Measurements from ENCODE around the gene TPSB2.
"Not testable (repeated sequence)": the region's sequence is repeated elsewhere in the genome, so short reads cannot be mapped to it uniquely, and the experiment has no call there.

TPSB2 gene

DNA sequence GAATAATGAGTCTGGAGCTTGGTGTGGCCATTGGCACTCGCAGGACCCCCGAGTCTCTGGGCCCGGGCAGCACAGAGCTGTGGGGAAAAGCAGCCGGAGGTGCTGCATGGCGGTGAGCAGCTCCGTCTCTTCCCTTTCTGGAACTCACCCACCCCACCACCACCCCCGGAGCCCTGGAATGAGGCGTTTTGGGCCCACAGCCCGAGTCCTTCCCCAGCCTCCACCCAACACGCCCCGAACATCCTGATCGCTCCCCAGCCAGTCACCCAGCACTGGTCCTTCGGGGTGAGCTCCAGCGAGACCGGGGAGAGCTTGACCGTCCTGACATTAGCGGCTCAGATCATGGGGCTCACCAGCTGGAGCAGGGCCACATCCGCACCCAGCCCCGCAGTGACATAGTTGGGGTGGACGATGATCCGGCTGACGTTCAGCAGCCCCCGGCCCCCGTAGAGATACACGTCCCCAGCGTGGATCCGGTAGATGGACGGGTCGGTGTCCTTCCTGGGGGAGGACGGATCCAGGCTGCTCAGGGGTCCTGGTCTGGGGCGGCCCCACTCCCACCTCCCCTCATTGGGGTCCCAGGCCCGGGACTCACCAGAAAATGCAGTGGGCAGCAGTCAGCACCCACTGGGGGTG lies 32.3 kb upstream of the TPSB2 start:
- Histone ChIP-seq H3K9ac (ENCODE audit: low read depth in 1 of 2, low read length in 2 of 2) (no peak overlapping the region), H3K9me3 (ENCODE audit: control insufficient read depth in 1 of 2, low read length in 2 of 2) (peaks cover 0 to 3% of the 10 kb centered on the region in 2 donors), H3K27me3 (ENCODE audit: control insufficient read depth in 1 of 2, insufficient read depth in 2 of 2, low read length in 2 of 2) (peaks cover 30 to 35% of the 10 kb centered on the region in 2 donors), H3K36me3 (ENCODE audit: control insufficient read depth in 1 of 2, insufficient read depth in 2 of 2, low read length in 2 of 2) (no peaks in the 10 kb centered on the region), H3K4me3 (ENCODE audit: low read depth in 1 of 2, low read length in 2 of 2) (no peak overlapping the region), H3K27ac (ENCODE audit: low read depth, low read length) (no peak overlapping the region), H3K4me1 (ENCODE audit: control insufficient read depth in 1 of 2, insufficient read depth in 2 of 2, low read length in 2 of 2) (no peaks in the 10 kb centered on the region)

- peaks cover 30 to 35% of the 10 kb centered on the region in 2 donors for H3K27me3 ChIP-seq (ENCODE audit: control insufficient read depth in 1 of 2, insufficient read depth in 2 of 2, low read length in 2 of 2)
- peaks cover 0 to 3% of the 10 kb centered on the region in 2 donors for H3K9me3 ChIP-seq (ENCODE audit: control insufficient read depth in 1 of 2, low read length in 2 of 2)
- no peak overlapping the region for H3K27ac ChIP-seq (ENCODE audit: low read depth, low read length)
- H3K36me3 ChIP-seq (ENCODE audit: control insufficient read depth in 1 of 2, insufficient read depth in 2 of 2, low read length in 2 of 2) = no peaks in the 10 kb centered on the region
- H3K4me3 ChIP-seq (ENCODE audit: low read depth in 1 of 2, low read length in 2 of 2) = no peak overlapping the region
- no peak overlapping the region for H3K9ac ChIP-seq (ENCODE audit: low read depth in 1 of 2, low read length in 2 of 2)
- no peaks in the 10 kb centered on the region for H3K4me1 ChIP-seq (ENCODE audit: control insufficient read depth in 1 of 2, insufficient read depth in 2 of 2, low read length in 2 of 2)
Observed at GRCh38 chr16:1261131-1261892, 31.3 kb upstream of the TPSB2 start.

GRCh38 chr16:1260101-1260680 lies 30.2 kb upstream of the TPSB2 start:
- Histone ChIP-seq H3K9me3 (ENCODE audit: control insufficient read depth in 1 of 2, low read length in 2 of 2) (peaks cover 0 to 3% of the 10 kb centered on the region in 2 donors), H3K27ac (ENCODE audit: low read depth, low read length) (no peak overlapping the region), H3K4me3 (ENCODE audit: low read depth in 1 of 2, low read length in 2 of 2) (no peak overlapping the region), H3K36me3 (ENCODE audit: control insufficient read depth in 1 of 2, insufficient read depth in 2 of 2, low read length in 2 of 2) (no peaks in the 10 kb centered on the region), H3K9ac (ENCODE audit: low read depth in 1 of 2, low read length in 2 of 2) (no peak overlapping the region), H3K4me1 (ENCODE audit: control insufficient read depth in 1 of 2, insufficient read depth in 2 of 2, low read length in 2 of 2) (no peaks in the 10 kb centered on the region), H3K27me3 (ENCODE audit: control insufficient read depth in 1 of 2, insufficient read depth in 2 of 2, low read length in 2 of 2) (peaks cover 30 to 35% of the 10 kb centered on the region in 2 donors)

DNA sequence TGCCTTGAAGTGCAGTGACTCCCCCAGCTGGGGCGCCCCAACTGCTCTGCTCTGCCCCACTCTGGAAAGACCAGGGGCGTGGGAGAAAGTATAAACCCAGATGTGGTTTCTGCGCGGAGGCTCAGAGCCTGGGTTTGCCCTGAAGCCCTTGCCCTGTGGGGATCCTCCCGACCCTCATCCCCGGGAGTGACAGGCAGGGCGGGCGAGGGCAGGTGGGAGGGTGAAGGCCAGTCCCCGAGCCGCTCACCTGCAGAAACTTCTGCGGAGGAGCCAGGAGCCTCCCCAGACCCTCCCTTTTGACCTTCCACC lies 29.7 kb upstream of the TPSB2 start:
- H3K4me3 ChIP-seq (ENCODE audit: low read depth in 1 of 2, low read length in 2 of 2) = no peak overlapping the region
- H3K27me3 ChIP-seq (ENCODE audit: control insufficient read depth in 1 of 2, insufficient read depth in 2 of 2, low read length in 2 of 2) = peaks cover 30 to 35% of the 10 kb centered on the region in 2 donors
- peaks cover 0 to 3% of the 10 kb centered on the region in 2 donors for H3K9me3 ChIP-seq (ENCODE audit: control insufficient read depth in 1 of 2, low read length in 2 of 2)
- no peak overlapping the region for H3K9ac ChIP-seq (ENCODE audit: low read depth in 1 of 2, low read length in 2 of 2)
- H3K27ac ChIP-seq (ENCODE audit: low read depth, low read length) = no peak overlapping the region
- H3K36me3 ChIP-seq (ENCODE audit: control insufficient read depth in 1 of 2, insufficient read depth in 2 of 2, low read length in 2 of 2) = no peaks in the 10 kb centered on the region
- H3K4me1 ChIP-seq (ENCODE audit: control insufficient read depth in 1 of 2, insufficient read depth in 2 of 2, low read length in 2 of 2) = no peaks in the 10 kb centered on the region

- Histone ChIP-seq H3K27ac (ENCODE audit: low read depth, low read length) (no peak overlapping the region), H3K27me3 (ENCODE audit: control insufficient read depth in 1 of 2, insufficient read depth in 2 of 2, low read length in 2 of 2) (peaks cover 30 to 35% of the 10 kb centered on the region in 2 donors), H3K9me3 (ENCODE audit: control insufficient read depth in 1 of 2, low read length in 2 of 2) (no peaks in the 10 kb centered on the region), H3K4me3 (ENCODE audit: low read depth in 1 of 2, low read length in 2 of 2) (peak overlapping the region in 1 of 2 donors; percentile 21), H3K36me3 (ENCODE audit: control insufficient read depth in 1 of 2, insufficient read depth in 2 of 2, low read length in 2 of 2) (no peaks in the 10 kb centered on the region), H3K4me1 (ENCODE audit: control insufficient read depth in 1 of 2, insufficient read depth in 2 of 2, low read length in 2 of 2) (no peaks in the 10 kb centered on the region), H3K9ac (ENCODE audit: low read depth in 1 of 2, low read length in 2 of 2) (no peak overlapping the region)
Observed at GRCh38 chr16:1258906-1259759, 29.1 kb upstream of the TPSB2 start.

DNA sequence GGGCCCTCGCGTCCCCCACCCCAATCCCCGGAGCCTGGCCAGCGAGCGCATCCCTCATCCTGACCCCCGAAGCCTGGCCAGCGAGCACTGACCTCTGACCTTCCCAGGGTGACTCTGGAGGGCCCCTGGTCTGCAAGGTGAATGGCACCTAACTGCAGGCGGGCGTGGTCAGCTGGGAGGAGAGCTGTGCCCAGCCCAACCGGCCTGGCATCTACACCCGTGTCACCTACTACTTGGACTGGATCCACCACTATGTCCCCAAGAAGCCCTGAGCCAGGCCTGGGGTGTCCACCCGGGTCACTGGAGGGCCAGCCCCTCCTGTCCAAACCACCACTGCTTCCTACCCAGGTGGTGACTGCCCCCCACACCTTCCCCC lies 28.2 kb upstream of the TPSB2 start:
- H3K4me3 ChIP-seq (ENCODE audit: low read depth in 1 of 2, low read length in 2 of 2) = no peak overlapping the region
- no peak overlapping the region for H3K27ac ChIP-seq (ENCODE audit: low read depth, low read length)
- no peak overlapping the region for H3K9ac ChIP-seq (ENCODE audit: low read depth in 1 of 2, low read length in 2 of 2)
- H3K9me3 ChIP-seq (ENCODE audit: control insufficient read depth in 1 of 2, low read length in 2 of 2) = no peaks in the 10 kb centered on the region
- no peaks in the 10 kb centered on the region for H3K4me1 ChIP-seq (ENCODE audit: control insufficient read depth in 1 of 2, insufficient read depth in 2 of 2, low read length in 2 of 2)
- H3K27me3 ChIP-seq (ENCODE audit: control insufficient read depth in 1 of 2, insufficient read depth in 2 of 2, low read length in 2 of 2) = peaks cover 30 to 35% of the 10 kb centered on the region in 2 donors
- no peaks in the 10 kb centered on the region for H3K36me3 ChIP-seq (ENCODE audit: control insufficient read depth in 1 of 2, insufficient read depth in 2 of 2, low read length in 2 of 2)

DNA sequence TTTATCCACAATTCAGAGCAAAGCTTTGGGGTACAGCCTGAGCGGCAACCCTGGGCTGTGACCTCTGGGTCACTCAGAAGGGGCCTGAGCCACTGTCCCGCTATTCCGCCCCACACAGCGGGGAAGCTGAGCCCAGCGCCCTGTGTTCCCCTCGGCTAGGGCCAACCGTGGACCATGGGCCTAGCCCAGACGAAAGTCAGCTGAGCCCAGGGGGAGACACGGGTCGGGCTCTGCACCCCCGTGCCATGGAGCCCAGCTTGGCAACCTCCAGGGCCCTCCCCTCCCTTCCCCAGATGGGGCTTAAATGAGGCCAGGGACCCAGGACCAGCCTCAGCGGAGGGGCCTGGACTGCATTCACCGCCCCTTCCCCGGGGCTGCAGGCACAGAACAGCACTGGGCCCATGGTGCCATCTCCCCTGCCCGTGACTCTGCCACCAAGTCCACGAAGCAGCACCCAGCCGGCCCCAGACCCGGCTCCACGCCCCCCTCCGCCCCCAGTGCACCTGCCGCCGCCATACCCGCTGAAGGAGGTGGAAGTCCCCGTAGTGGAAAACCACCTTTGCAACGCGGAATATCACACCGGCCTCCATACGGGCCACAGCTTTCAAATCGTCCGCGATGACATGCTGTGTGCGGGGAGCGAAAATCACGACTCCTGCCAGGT lies 27.7 kb upstream of the TPSB2 start:
- Histone ChIP-seq H3K9ac (ENCODE audit: low read depth in 1 of 2, low read length in 2 of 2) (no peak overlapping the region), H3K36me3 (ENCODE audit: control insufficient read depth in 1 of 2, insufficient read depth in 2 of 2, low read length in 2 of 2) (no peaks in the 10 kb centered on the region), H3K9me3 (ENCODE audit: control insufficient read depth in 1 of 2, low read length in 2 of 2) (no peaks in the 10 kb centered on the region), H3K4me1 (ENCODE audit: control insufficient read depth in 1 of 2, insufficient read depth in 2 of 2, low read length in 2 of 2) (no peaks in the 10 kb centered on the region), H3K27ac (ENCODE audit: low read depth, low read length) (no peak overlapping the region), H3K27me3 (ENCODE audit: control insufficient read depth in 1 of 2, insufficient read depth in 2 of 2, low read length in 2 of 2) (peaks cover 25 to 35% of the 10 kb centered on the region in 2 donors), H3K4me3 (ENCODE audit: low read depth in 1 of 2, low read length in 2 of 2) (no peak overlapping the region)

DNA sequence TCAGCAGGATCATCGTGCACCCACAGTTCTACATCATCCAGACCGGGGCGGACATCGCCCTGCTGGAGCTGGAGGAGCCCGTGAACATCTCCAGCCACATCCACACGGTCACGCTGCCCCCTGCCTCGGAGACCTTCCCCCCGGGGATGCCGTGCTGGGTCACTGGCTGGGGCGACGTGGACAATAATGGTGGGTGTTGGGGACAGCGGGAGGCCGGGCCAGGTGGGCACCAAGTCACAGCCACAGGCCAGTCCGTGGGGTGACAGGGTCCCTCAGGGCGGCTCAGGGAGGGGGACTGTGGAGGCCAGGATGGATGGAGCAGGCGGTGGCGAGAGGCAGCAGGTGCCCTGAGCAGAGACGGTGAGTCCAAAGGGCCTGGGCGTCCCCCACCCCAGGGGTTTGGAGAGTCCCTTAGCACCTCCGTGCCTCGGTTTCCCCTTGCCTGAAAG lies 26.9 kb upstream of the TPSB2 start:
- no peak overlapping the region for H3K4me3 ChIP-seq (ENCODE audit: low read depth in 1 of 2, low read length in 2 of 2)
- no peaks in the 10 kb centered on the region for H3K4me1 ChIP-seq (ENCODE audit: control insufficient read depth in 1 of 2, insufficient read depth in 2 of 2, low read length in 2 of 2)
- H3K27me3 ChIP-seq (ENCODE audit: control insufficient read depth in 1 of 2, insufficient read depth in 2 of 2, low read length in 2 of 2) = peaks cover 25 to 30% of the 10 kb centered on the region in 2 donors
- H3K9ac ChIP-seq (ENCODE audit: low read depth in 1 of 2, low read length in 2 of 2) = no peak overlapping the region
- no peak overlapping the region for H3K27ac ChIP-seq (ENCODE audit: low read depth, low read length)
- no peaks in the 10 kb centered on the region for H3K9me3 ChIP-seq (ENCODE audit: control insufficient read depth in 1 of 2, low read length in 2 of 2)
- no peaks in the 10 kb centered on the region for H3K36me3 ChIP-seq (ENCODE audit: control insufficient read depth in 1 of 2, insufficient read depth in 2 of 2, low read length in 2 of 2)

DNA sequence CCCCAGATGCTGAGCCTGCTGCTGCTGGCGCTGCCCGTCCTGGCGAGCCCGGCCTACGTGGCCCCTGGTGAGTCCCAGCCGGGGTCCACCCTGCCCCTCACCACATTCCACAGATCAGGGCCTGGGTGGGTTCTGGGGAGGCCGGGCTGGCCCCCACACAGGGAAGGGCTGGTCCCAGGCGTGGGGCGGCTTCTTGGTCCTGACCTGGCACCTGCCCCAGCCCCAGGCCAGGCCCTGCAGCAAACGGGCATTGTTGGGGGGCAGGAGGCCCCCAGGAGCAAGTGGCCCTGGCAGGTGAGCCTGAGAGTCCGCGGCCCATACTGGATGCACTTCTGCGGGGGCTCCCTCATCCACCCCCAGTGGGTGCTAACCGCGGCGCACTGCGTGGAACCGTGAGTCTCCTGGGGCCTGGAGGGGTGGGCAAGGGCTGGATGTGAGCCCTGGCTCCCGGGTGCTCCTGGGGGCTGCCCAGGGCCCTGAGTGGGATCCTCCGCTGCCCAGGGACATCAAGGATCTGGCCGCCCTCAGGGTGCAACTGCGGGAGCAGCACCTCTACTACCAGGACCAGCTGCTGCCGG lies 26.4 kb upstream of the TPSB2 start:
- not testable (repeated sequence) for H3K4me3 ChIP-seq (ENCODE audit: low read depth in 1 of 2, low read length in 2 of 2); H3K4me1 ChIP-seq (ENCODE audit: control insufficient read depth in 1 of 2, insufficient read depth in 2 of 2, low read length in 2 of 2); H3K36me3 ChIP-seq (ENCODE audit: control insufficient read depth in 1 of 2, insufficient read depth in 2 of 2, low read length in 2 of 2); H3K9me3 ChIP-seq (ENCODE audit: control insufficient read depth in 1 of 2, low read length in 2 of 2); H3K27ac ChIP-seq (ENCODE audit: low read depth, low read length); H3K9ac ChIP-seq (ENCODE audit: low read depth in 1 of 2, low read length in 2 of 2)
- H3K27me3 ChIP-seq (ENCODE audit: control insufficient read depth in 1 of 2, insufficient read depth in 2 of 2, low read length in 2 of 2) = peaks cover 22 to 24% of the 10 kb centered on the region in 2 donors
